Loucy (cell line): ENCODE measurements around the gene N4BP2L1.
A peak's percentile ranks its signal among the peaks of the same experiment; 100 is the strongest.

Experiments used
- H2AFZ ChIP-seq: fragments of 200-600 bp; sonication (generic); 2 replicates; pipeline ENCODE4 v1.6.0; 2016; ENCODE audit warnings: antibody characterized with exemption, mild to moderate bottlenecking, low read length, moderate library complexity
- H3F3A ChIP-seq: fragments of 200-600 bp; 2 replicates; pipeline ENCODE4 v1.6.0; 2016; ENCODE audit warnings: antibody characterized with exemption, low read depth, mild to moderate bottlenecking
- H3K27me3 ChIP-seq: fragments of 200-600 bp; sonication (generic); 2 replicates; pipeline ENCODE4 v1.6.1; 2014; ENCODE audit warnings: low read length, mild to moderate bottlenecking; ENCODE audit not compliant: insufficient read depth, poor library complexity, severe bottlenecking
- H3K36me3 ChIP-seq: fragments of 200-600 bp; sonication (generic); 2 replicates; pipeline ENCODE4 v1.6.1; 2016; ENCODE audit warnings: low read length; ENCODE audit not compliant: insufficient read depth
- H3K4me1 ChIP-seq: fragments of 200-600 bp; sonication (generic); 2 replicates; pipeline ENCODE4 v1.5.1; 2014; ENCODE audit warnings: low read length, mild to moderate bottlenecking; ENCODE audit not compliant: insufficient read depth, poor library complexity, severe bottlenecking
- H3K4me2 ChIP-seq: fragments of 200-600 bp; sonication (generic); 2 replicates; pipeline ENCODE4 v1.6.0; 2014; ENCODE audit warnings: antibody characterized with exemption, low read length, low read depth, mild to moderate bottlenecking; ENCODE audit not compliant: poor library complexity, severe bottlenecking
- H3K4me3 ChIP-seq: fragments of 200-600 bp; sonication (generic); 2 replicates; pipeline ENCODE4 v1.5.1; 2014; ENCODE audit warnings: low read length, mild to moderate bottlenecking, mixed read lengths; ENCODE audit not compliant: poor library complexity, severe bottlenecking
- H3K79me2 ChIP-seq: fragments of 200-600 bp; sonication (generic); 2 replicates; pipeline ENCODE4 v1.6.1; 2014; ENCODE audit warnings: low read length; ENCODE audit not compliant: insufficient read depth
- H3K9ac ChIP-seq: fragments of 200-600 bp; sonication (generic); 2 replicates; pipeline ENCODE4 v1.6.0; 2014; ENCODE audit warnings: mild to moderate bottlenecking, low read depth, low read length, moderate library complexity; ENCODE audit not compliant: poor library complexity, severe bottlenecking
- H3K9me2 ChIP-seq: fragments of 200-600 bp; sonication (generic); replicated peaks from 2 replicates; pipeline ENCODE4 v1.6.1; 2016; ENCODE audit warnings: low read depth, low read length, mixed read lengths
- H3K9me3 ChIP-seq: fragments of 200-600 bp; sonication (generic); 2 replicates; pipeline ENCODE4 v1.6.1; 2014; ENCODE audit warnings: mild to moderate bottlenecking, antibody characterized with exemption, low read length, low read depth; ENCODE audit not compliant: insufficient read depth
- H4K20me1 ChIP-seq: fragments of 200-600 bp; sonication (generic); 2 replicates; pipeline ENCODE4 v1.6.0; 2014; ENCODE audit warnings: antibody characterized with exemption, low read length, mild to moderate bottlenecking; ENCODE audit not compliant: insufficient read depth, poor library complexity, severe bottlenecking
- CTCF ChIP-seq: fragments of 200-600 bp; sonication (generic); conservative IDR thresholded peaks from 2 replicates; pipeline ENCODE4 v1.5.1; 2014; ENCODE audit warnings: mild to moderate bottlenecking, antibody characterized with exemption, low read length
- EZH2phosphoT487 ChIP-seq: fragments of 200-600 bp; IDR thresholded peaks from 2 replicates; pipeline ENCODE4 v1.6.1; 2018; ENCODE audit warnings: antibody characterized with exemption, mild to moderate bottlenecking, moderate library complexity, borderline replicate concordance

N4BP2L1 gene

GRCh38 chr13:32446220-32446619 is 18.3 kb upstream of the N4BP2L1 start:
- no peak overlapping the region for H2AFZ ChIP-seq
- no peaks in the 10 kb centered on the region for H3K9me3 ChIP-seq
- TF ChIP-seq EZH2phosphoT487 (no peak), CTCF (no peak)
- H3K4me2 ChIP-seq, result no peak overlapping the region
- H3F3A ChIP-seq, result no peaks in the 10 kb centered on the region
- H3K9me2 ChIP-seq, result no peaks in the 10 kb centered on the region
- no peak overlapping the region for H3K4me3 ChIP-seq
- H3K79me2 ChIP-seq, result no peaks in the 10 kb centered on the region
- no peaks in the 10 kb centered on the region for H3K27me3 ChIP-seq
- no peaks in the 10 kb centered on the region for H3K4me1 ChIP-seq
- H4K20me1 ChIP-seq, result no peaks in the 10 kb centered on the region
- no peaks in the 10 kb centered on the region for H3K36me3 ChIP-seq
- H3K9ac ChIP-seq, result no peak overlapping the region

- TF ChIP-seq CTCF (no peak), EZH2phosphoT487 (no peak)
- no peak overlapping the region for H3K4me2 ChIP-seq
- no peaks in the 10 kb centered on the region for H3K36me3 ChIP-seq
- no peaks in the 10 kb centered on the region for H3K27me3 ChIP-seq
- no peak overlapping the region for H2AFZ ChIP-seq
- no peaks in the 10 kb centered on the region for H3K79me2 ChIP-seq
- H3K9ac ChIP-seq, result no peak overlapping the region
- no peaks in the 10 kb centered on the region for H3K9me2 ChIP-seq
- no peaks in the 10 kb centered on the region for H3F3A ChIP-seq
- H3K9me3 ChIP-seq, result no peaks in the 10 kb centered on the region
- no peak overlapping the region for H3K4me3 ChIP-seq
- no peaks in the 10 kb centered on the region for H4K20me1 ChIP-seq
- no peaks in the 10 kb centered on the region for H3K4me1 ChIP-seq
Observed at GRCh38 chr13:32445461-32445860, 17.5 kb upstream of the N4BP2L1 start.

- Histone ChIP-seq H3K9me2 (no peaks in the 10 kb centered on the region), H3K4me2 (no peak overlapping the region), H2AFZ (peak overlapping the region; percentile 81; the same call in 1 of the 2 replicates), H3K4me1 (no peaks in the 10 kb centered on the region), H3K9ac (no peak overlapping the region), H3K36me3 (no peaks in the 10 kb centered on the region), H3K9me3 (no peaks in the 10 kb centered on the region), H4K20me1 (no peaks in the 10 kb centered on the region), H3K27me3 (no peaks in the 10 kb centered on the region), H3K4me3 (no peak overlapping the region), H3K79me2 (no peaks in the 10 kb centered on the region), H3F3A (no peaks in the 10 kb centered on the region)
- TF ChIP-seq CTCF, result peak; percentile 65
- TF ChIP-seq EZH2phosphoT487, result no peak
Observed at GRCh38 chr13:32443111-32443510, 15.2 kb upstream of the N4BP2L1 start.
